Karpas-422 (cell line): Measurements from ENCODE around the gene FLT1. TPM values are rescaled to one million over a fixed set of nuclear protein-coding genes. Genes with fewer than 3 reads are reported as not detected.

Experiments
- DNase-seq: peaks from one replicate; pipeline ENCODE4 v3.0.0-alpha.2; 2015
- H2AFZ ChIP-seq: fragments of 200-600 bp; sonication (generic); 2 replicates; pipeline ENCODE4 v1.6.1; 2014; ENCODE audit warnings: antibody characterized with exemption, low read length, mixed read lengths
- H3K27ac ChIP-seq: fragments of 200-600 bp; sonication (generic); 2 replicates; pipeline ENCODE4 v1.5.1; 2014; ENCODE audit warnings: mild to moderate bottlenecking, low read length, moderate library complexity
- H3K27me3 ChIP-seq: fragments of 200-600 bp; sonication (generic); 2 replicates; pipeline ENCODE4 v1.6.1; 2014; ENCODE audit warnings: low read length, mixed read lengths
- H3K36me3 ChIP-seq: fragments of 200-600 bp; sonication (generic); 2 replicates; pipeline ENCODE4 v1.6.1; 2014; ENCODE audit warnings: low read length, mixed read lengths; ENCODE audit not compliant: insufficient read depth
- H3K4me1 ChIP-seq: fragments of 200-600 bp; sonication (generic); 2 replicates; pipeline ENCODE4 v1.6.1; 2014; ENCODE audit warnings: mild to moderate bottlenecking, low read length, mixed read lengths
- H3K4me2 ChIP-seq: fragments of 200-600 bp; sonication (generic); 2 replicates; pipeline ENCODE4 v1.6.1; 2014; ENCODE audit warnings: low read length, low read depth, mild to moderate bottlenecking; ENCODE audit not compliant: poor library complexity, severe bottlenecking
- H3K4me3 ChIP-seq: fragments of 200-600 bp; sonication (generic); 2 replicates; pipeline ENCODE4 v1.5.1; 2014; ENCODE audit warnings: mild to moderate bottlenecking, antibody characterized with exemption, low read length, mixed read lengths
- H3K79me2 ChIP-seq: fragments of 200-600 bp; sonication (generic); 2 replicates; pipeline ENCODE4 v1.6.1; 2014; ENCODE audit warnings: mild to moderate bottlenecking, low read length, mixed read lengths
- H3K9ac ChIP-seq: fragments of 200-600 bp; sonication (generic); 2 replicates; pipeline ENCODE4 v1.6.0; 2014; ENCODE audit warnings: low read length
- H3K9me2 ChIP-seq: fragments of 200-600 bp; sonication (generic), shearing (Covaris generic); replicated peaks from 2 replicates; pipeline ENCODE4 v1.6.0; 2014; ENCODE audit warnings: mild to moderate bottlenecking, low read length, moderate library complexity; ENCODE audit not compliant: insufficient read depth
- H3K9me3 ChIP-seq: fragments of 300-700, 200-600 bp; sonication (generic); 2 replicates; pipeline ENCODE4 v1.6.1; 2014; ENCODE audit warnings: low read length, mixed read lengths
- H4K20me1 ChIP-seq: fragments of 200-600 bp; sonication (generic); 2 replicates; pipeline ENCODE4 v1.6.1; 2014; ENCODE audit warnings: mild to moderate bottlenecking, antibody characterized with exemption, low read length, low read depth; ENCODE audit not compliant: insufficient read depth
- total RNA-seq: library from RNA; depleted of rRNA; stranded (reverse); fragments of >200 nt; shearing (Covaris generic); gene quantifications from 2 replicates; pipeline ENCODE4 v1.2.3, GENCODE V29; 2014; ENCODE audit warnings: low replicate concordance

FLT1 gene
- total RNA-seq, 1 experiment from 2014 or later, result not detected

DNA sequence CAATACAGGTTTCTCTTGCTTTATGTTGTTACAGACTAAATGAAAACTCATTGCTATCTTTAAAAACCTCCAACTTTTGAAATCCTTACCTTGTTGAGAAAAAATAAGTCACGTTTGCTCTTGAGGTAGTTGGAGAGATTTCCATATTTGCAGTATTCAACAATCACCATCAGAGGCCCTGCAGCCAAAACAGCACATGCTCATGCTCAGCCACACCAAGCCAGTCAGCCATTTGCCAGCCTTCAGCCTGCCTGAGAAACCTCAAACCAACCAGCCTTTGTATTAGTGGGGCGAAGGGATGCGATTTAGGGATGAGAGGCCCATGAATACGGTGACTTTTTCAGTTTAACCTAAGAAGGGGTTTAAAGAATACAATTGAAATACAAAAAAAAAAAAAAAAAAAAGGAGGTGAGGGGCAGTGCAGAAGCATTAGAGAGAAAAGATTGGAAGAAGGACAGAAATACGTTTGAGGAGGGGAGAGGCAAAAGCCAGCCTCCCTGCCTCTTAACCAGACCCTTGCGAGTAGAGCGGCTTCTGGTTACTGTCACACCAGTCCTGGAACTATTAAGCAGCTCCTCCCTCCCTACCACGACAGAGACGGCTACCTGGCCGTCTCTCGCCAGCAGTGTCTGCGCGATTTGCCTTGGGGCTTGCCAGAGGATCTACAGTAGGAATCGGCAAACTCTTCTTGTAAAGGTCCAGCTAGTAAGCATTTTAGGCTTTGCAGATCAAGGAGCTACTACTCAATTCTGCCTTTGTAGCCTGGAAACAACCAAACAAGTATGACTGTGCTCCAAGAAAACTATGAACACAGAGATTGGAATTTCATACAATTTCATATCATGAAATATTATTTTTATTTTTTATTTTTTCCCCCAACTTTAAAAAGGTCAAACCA, 167.3 kb downstream of the FLT1 start:
- Histone ChIP-seq H3K9me3 (no peaks in the 10 kb centered on the region), H3K27me3 (no peaks in the 10 kb centered on the region), H4K20me1 (no peaks in the 10 kb centered on the region), H3K9me2 (no peaks in the 10 kb centered on the region), H3K27ac (no peak overlapping the region), H3K9ac (no peak overlapping the region), H3K36me3 (no peaks in the 10 kb centered on the region), H3K4me1 (no peaks in the 10 kb centered on the region), H3K4me2 (no peak overlapping the region), H3K79me2 (no peaks in the 10 kb centered on the region), H2AFZ (no peak overlapping the region), H3K4me3 (no peak overlapping the region)
- DNase-seq, result peak; percentile 26

DNA sequence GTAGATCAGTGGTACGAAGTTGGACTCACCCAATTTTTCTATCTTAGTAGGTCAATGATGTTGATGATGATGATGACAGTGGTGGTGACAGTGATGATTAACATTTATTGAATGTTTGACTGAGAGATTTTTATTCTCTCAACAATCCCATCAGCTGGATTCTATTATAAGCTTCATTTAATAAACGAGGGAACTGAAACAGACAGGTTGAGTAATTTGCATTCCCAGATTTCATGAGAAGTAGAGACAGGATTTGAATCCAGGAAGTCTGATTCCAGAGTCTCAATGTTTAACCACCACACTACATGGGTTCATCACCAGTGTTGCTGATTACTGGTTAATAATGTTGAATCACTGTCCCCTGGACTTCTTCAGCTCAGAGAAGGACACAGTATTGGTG, 168.9 kb downstream of the FLT1 start:
- no peaks in the 10 kb centered on the region for H3K36me3 ChIP-seq
- no peak for DNase-seq
- no peaks in the 10 kb centered on the region for H4K20me1 ChIP-seq
- no peaks in the 10 kb centered on the region for H3K9me3 ChIP-seq
- no peak overlapping the region for H2AFZ ChIP-seq
- H3K9ac ChIP-seq, result no peak overlapping the region
- no peak overlapping the region for H3K27ac ChIP-seq
- no peak overlapping the region for H3K4me2 ChIP-seq
- no peaks in the 10 kb centered on the region for H3K27me3 ChIP-seq
- H3K9me2 ChIP-seq, result no peaks in the 10 kb centered on the region
- no peaks in the 10 kb centered on the region for H3K4me1 ChIP-seq
- no peak overlapping the region for H3K4me3 ChIP-seq
- H3K79me2 ChIP-seq, result no peaks in the 10 kb centered on the region

- Histone ChIP-seq H3K4me1 (no peaks in the 10 kb centered on the region), H3K27ac (no peak overlapping the region), H3K4me3 (no peak overlapping the region), H4K20me1 (no peaks in the 10 kb centered on the region), H3K79me2 (no peaks in the 10 kb centered on the region), H3K9me3 (no peaks in the 10 kb centered on the region), H3K9ac (no peak overlapping the region), H3K4me2 (no peak overlapping the region), H2AFZ (no peak overlapping the region), H3K36me3 (no peaks in the 10 kb centered on the region), H3K9me2 (no peaks in the 10 kb centered on the region), H3K27me3 (no peaks in the 10 kb centered on the region)
- DNase-seq, result peak; percentile 31
These were observed 169.9 kb downstream of the FLT1 start for GRCh38 chr13:28325022-28325421.

DNA sequence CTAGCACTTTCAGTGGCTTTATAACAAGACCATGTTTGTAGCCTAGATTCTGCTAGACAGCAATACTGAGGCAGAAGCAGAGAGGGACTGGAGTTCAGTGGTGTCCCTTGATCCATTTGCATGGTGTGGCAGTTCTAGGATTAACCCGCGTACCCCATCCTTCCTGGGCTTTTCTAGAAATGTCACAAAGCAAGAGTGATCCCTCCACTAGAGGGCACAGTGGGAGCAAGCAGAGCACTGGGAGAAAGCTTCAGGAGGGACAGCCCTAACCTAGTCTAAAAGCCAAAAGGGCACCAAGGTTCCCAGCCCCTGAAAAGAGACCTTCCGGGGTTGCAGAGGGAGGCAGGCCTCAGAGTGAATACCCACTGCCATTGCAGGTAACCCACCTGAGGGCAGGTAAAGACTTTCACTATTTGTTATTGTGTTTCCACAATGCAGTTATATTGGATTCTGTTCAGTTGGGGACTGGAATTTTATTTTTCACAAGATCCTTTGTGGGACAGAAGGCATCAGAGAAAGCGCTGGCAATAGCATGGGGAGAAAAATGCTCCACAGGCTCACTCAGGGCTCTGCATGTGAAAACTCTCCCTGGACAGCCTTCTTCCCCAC, 170.6 kb downstream of the FLT1 start:
- DNase-seq, result peak; percentile 79
- H3K27ac ChIP-seq, result no peak overlapping the region
- no peaks in the 10 kb centered on the region for H3K36me3 ChIP-seq
- no peaks in the 10 kb centered on the region for H3K27me3 ChIP-seq
- H3K79me2 ChIP-seq, result no peaks in the 10 kb centered on the region
- no peak overlapping the region for H3K4me3 ChIP-seq
- no peaks in the 10 kb centered on the region for H4K20me1 ChIP-seq
- no peak overlapping the region for H2AFZ ChIP-seq
- H3K4me1 ChIP-seq, result no peaks in the 10 kb centered on the region
- no peak overlapping the region for H3K9ac ChIP-seq
- H3K9me2 ChIP-seq, result no peaks in the 10 kb centered on the region
- no peaks in the 10 kb centered on the region for H3K9me3 ChIP-seq
- H3K4me2 ChIP-seq, result no peak overlapping the region

GRCh38 chr13:28322256-28322905, 172.5 kb downstream of the FLT1 start:
- no peak overlapping the region for H3K4me3 ChIP-seq
- H3K9ac ChIP-seq, result no peak overlapping the region
- no peaks in the 10 kb centered on the region for H3K9me2 ChIP-seq
- no peaks in the 10 kb centered on the region for H3K27me3 ChIP-seq
- H3K9me3 ChIP-seq, result no peaks in the 10 kb centered on the region
- no peaks in the 10 kb centered on the region for H4K20me1 ChIP-seq
- H3K4me2 ChIP-seq, result no peak overlapping the region
- no peaks in the 10 kb centered on the region for H3K4me1 ChIP-seq
- H3K36me3 ChIP-seq, result no peaks in the 10 kb centered on the region
- H3K79me2 ChIP-seq, result no peaks in the 10 kb centered on the region
- no peak overlapping the region for H3K27ac ChIP-seq
- DNase-seq, result peak; percentile 20
- no peak overlapping the region for H2AFZ ChIP-seq

- Histone ChIP-seq H3K36me3 (no peaks in the 10 kb centered on the region), H3K9me2 (no peaks in the 10 kb centered on the region), H3K9ac (no peak overlapping the region), H3K27ac (no peak overlapping the region), H3K4me3 (no peak overlapping the region), H4K20me1 (no peaks in the 10 kb centered on the region), H3K4me2 (no peak overlapping the region), H2AFZ (no peak overlapping the region), H3K27me3 (no peaks in the 10 kb centered on the region), H3K4me1 (no peaks in the 10 kb centered on the region), H3K9me3 (no peaks in the 10 kb centered on the region), H3K79me2 (no peaks in the 10 kb centered on the region)
- DNase-seq, result peak; percentile 16
These were observed 173.2 kb downstream of the FLT1 start for GRCh38 chr13:28321756-28322155.

DNA sequence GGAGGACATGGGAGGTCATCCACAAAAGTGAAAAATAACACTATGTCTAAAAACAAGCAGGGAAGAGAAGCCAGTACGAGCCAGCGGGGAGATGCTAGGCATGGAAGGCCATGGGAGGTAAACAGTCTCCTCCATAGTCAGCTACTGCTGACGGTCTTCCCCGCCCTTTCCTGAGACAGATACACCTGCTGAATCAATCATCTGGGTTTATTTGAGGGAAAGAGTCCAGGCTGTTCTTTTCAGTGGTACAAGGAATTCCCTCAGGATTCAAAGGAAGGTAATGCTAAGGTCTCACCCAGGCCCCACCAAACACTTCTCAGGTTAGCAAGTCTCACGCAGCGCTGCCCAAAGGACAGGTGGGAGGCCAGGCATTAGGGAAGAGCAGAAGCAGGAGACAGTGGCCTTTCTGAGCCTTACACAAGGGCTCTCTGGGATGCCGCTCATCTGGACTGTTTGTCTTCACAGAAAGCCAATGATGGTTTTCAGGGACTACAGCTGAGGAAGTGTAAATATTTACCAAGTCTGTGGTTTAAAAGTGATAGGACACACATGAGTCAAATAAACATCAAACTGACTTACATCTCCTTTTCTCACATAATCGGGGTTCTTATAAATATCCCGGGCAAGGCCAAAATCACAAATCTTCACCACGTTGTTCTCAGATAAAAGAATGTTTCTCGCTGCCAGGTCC, 173.9 kb downstream of the FLT1 start:
- H3K27me3 ChIP-seq, result no peaks in the 10 kb centered on the region
- no peak overlapping the region for H3K9ac ChIP-seq
- no peak overlapping the region for H3K4me3 ChIP-seq
- H3K27ac ChIP-seq, result no peak overlapping the region
- H2AFZ ChIP-seq, result no peak overlapping the region
- no peaks in the 10 kb centered on the region for H3K36me3 ChIP-seq
- no peaks in the 10 kb centered on the region for H3K9me2 ChIP-seq
- no peaks in the 10 kb centered on the region for H3K4me1 ChIP-seq
- H3K4me2 ChIP-seq, result no peak overlapping the region
- no peaks in the 10 kb centered on the region for H4K20me1 ChIP-seq
- H3K79me2 ChIP-seq, result no peaks in the 10 kb centered on the region
- no peaks in the 10 kb centered on the region for H3K9me3 ChIP-seq
- peak; percentile 21 for DNase-seq

GRCh38 chr13:28320209-28320608, 174.7 kb downstream of the FLT1 start:
- H3K27ac ChIP-seq, result no peak overlapping the region
- DNase-seq, result no peak
- no peaks in the 10 kb centered on the region for H3K27me3 ChIP-seq
- H4K20me1 ChIP-seq, result no peaks in the 10 kb centered on the region
- H3K4me2 ChIP-seq, result no peak overlapping the region
- no peak overlapping the region for H3K4me3 ChIP-seq
- no peak overlapping the region for H3K9ac ChIP-seq
- no peaks in the 10 kb centered on the region for H3K4me1 ChIP-seq
- H3K36me3 ChIP-seq, result no peaks in the 10 kb centered on the region
- H3K79me2 ChIP-seq, result no peaks in the 10 kb centered on the region
- H3K9me2 ChIP-seq, result no peaks in the 10 kb centered on the region
- no peak overlapping the region for H2AFZ ChIP-seq
- no peaks in the 10 kb centered on the region for H3K9me3 ChIP-seq
